SK-N-SH treated with all-trans-retinoic acid at 6 μM for 48 hours (cell line): Measurements from ENCODE around the gene AKNA.

Experiments
- BACH2 ChIP-seq: fragments of 250-450 bp; sonication (Bioruptor Pico); IDR thresholded peaks from 2 replicates; pipeline ENCODE4 v1.9.0; 2021; ENCODE audit warnings: mild to moderate bottlenecking, borderline replicate concordance
- RARB ChIP-seq: fragments of 250-450 bp; sonication (Bioruptor Pico); IDR thresholded peaks from 2 replicates; pipeline ENCODE4 v1.8.0; 2021; ENCODE audit warnings: mild to moderate bottlenecking, moderate library complexity
- ZC3H10 ChIP-seq: fragments of 250-450 bp; sonication (Bioruptor Pico); IDR thresholded peaks from 2 replicates; pipeline ENCODE4 v1.5.1; 2021; ENCODE audit warnings: mild to moderate bottlenecking, moderate library complexity

GRCh38 chr9:114364134-114365041 lies 23.4 kb downstream of the AKNA start:
- TF ChIP-seq ZC3H10 (no peak), BACH2 (CRISPR knock-in tag) (no peak), RARB (CRISPR knock-in tag) (no peak)
